Neural cell (in vitro differentiated cells): ENCODE measurements around the gene TRPV5. TPM values are rescaled to one million over a fixed set of nuclear protein-coding genes. Genes with fewer than 3 reads are reported as not detected.

ENCODE experiments used
- H2AFZ ChIP-seq: fragments of 200-600, 300-800 bp; sonication (generic), shearing (Covaris generic); 2 replicates; pipeline ENCODE4 v1.6.0; 2014; ENCODE audit warnings: low read depth, mild to moderate bottlenecking, antibody characterized with exemption, low read length, moderate library complexity
- H3F3A ChIP-seq: fragments of 200-600 bp; shearing (Covaris generic); 2 replicates; pipeline ENCODE4 v1.6.1; 2016; ENCODE audit warnings: mild to moderate bottlenecking, moderate library complexity, mixed read lengths, antibody characterized with exemption, low read length; ENCODE audit not compliant: insufficient read depth, poor library complexity, severe bottlenecking
- H3K27ac ChIP-seq: fragments of 200-600, 300-800 bp; sonication (generic), shearing (Covaris generic); 2 replicates; pipeline ENCODE4 v1.5.1; 2014; ENCODE audit warnings: mild to moderate bottlenecking, low read length, moderate library complexity
- H3K27me3 ChIP-seq: fragments of 300-800, 200-600 bp; sonication (generic), shearing (Covaris generic); 2 replicates; pipeline ENCODE4 v1.6.0; 2014; ENCODE audit warnings: mild to moderate bottlenecking, low read depth, low read length, moderate library complexity; ENCODE audit not compliant: insufficient read depth
- H3K36me3 ChIP-seq: fragments of 300-800, 200-600 bp; sonication (generic), shearing (Covaris generic); 2 replicates; pipeline ENCODE4 v1.5.1; 2014; ENCODE audit warnings: mild to moderate bottlenecking, antibody characterized with exemption, low read length, moderate library complexity; ENCODE audit not compliant: insufficient read depth
- H3K4me2 ChIP-seq: fragments of 300-800, 200-600 bp; sonication (generic), shearing (Covaris generic); 2 replicates; pipeline ENCODE4 v1.6.0; 2014; ENCODE audit warnings: mild to moderate bottlenecking, low read length
- H3K4me3 ChIP-seq: fragments of 300-800, 200-600 bp; sonication (generic), shearing (Covaris generic); 2 replicates; pipeline ENCODE4 v1.5.1; 2014; ENCODE audit warnings: mild to moderate bottlenecking, low read length, moderate library complexity
- H3K79me2 ChIP-seq: fragments of 200-600 bp; shearing (Covaris generic); replicated peaks from 2 replicates; pipeline ENCODE4 v1.6.0; 2014; ENCODE audit warnings: mild to moderate bottlenecking, low read length, moderate library complexity; ENCODE audit not compliant: insufficient read depth
- H3K9ac ChIP-seq: fragments of 300-800, 200-600 bp; sonication (generic), shearing (Covaris generic); 2 replicates; pipeline ENCODE4 v1.6.1; 2016; ENCODE audit warnings: mild to moderate bottlenecking, low read length, mixed read lengths
- H3K9me2 ChIP-seq: fragments of 200-600 bp; shearing (Covaris generic); 2 replicates; pipeline ENCODE4 v1.6.1; 2016; ENCODE audit warnings: mild to moderate bottlenecking, low read length, mixed read lengths; ENCODE audit not compliant: insufficient read depth
- H3K9me3 ChIP-seq: fragments of 200-600, 300-800 bp; sonication (generic), shearing (Covaris generic); 2 replicates; pipeline ENCODE4 v1.6.1; 2016; ENCODE audit warnings: mild to moderate bottlenecking, mixed run types, low read length, moderate library complexity, mixed read lengths
- H4K20me1 ChIP-seq: fragments of 200-600 bp; shearing (Covaris generic); 2 replicates; pipeline ENCODE4 v1.6.1; 2016; ENCODE audit warnings: mild to moderate bottlenecking, mixed run types; ENCODE audit not compliant: insufficient read depth
- EP300 ChIP-seq: fragments of 450-650 bp; conservative IDR thresholded peaks from 2 replicates; pipeline ENCODE4 v1.6.1; 2014; ENCODE audit warnings: antibody characterized with exemption, mild to moderate bottlenecking, moderate library complexity; ENCODE audit not compliant: poor library complexity, severe bottlenecking
- EZH2 ChIP-seq: fragments of 200-600, 300-800 bp; shearing (Covaris generic), sonication (generic); IDR thresholded peaks from 2 replicates; pipeline ENCODE4 v1.6.1; 2014; ENCODE audit warnings: antibody characterized with exemption, low read length, borderline replicate concordance, mild to moderate bottlenecking; ENCODE audit not compliant: insufficient read depth, poor library complexity, severe bottlenecking
- MXI1 ChIP-seq: fragments of 450-650 bp; conservative IDR thresholded peaks from 2 replicates; pipeline ENCODE4 v1.6.1; 2014; ENCODE audit warnings: antibody characterized with exemption, mild to moderate bottlenecking; ENCODE audit not compliant: poor library complexity, severe bottlenecking
- POLR2AphosphoS5 ChIP-seq: IDR thresholded peaks from 2 replicates; pipeline ENCODE4 v1.6.1; 2012
- RAD21 ChIP-seq: fragments of 450-650 bp; conservative IDR thresholded peaks from 2 replicates; pipeline ENCODE4 v1.6.1; 2014; ENCODE audit warnings: antibody characterized with exemption, mild to moderate bottlenecking, moderate library complexity
- REST ChIP-seq: IDR thresholded peaks from 2 replicates; pipeline ENCODE4 v1.6.1; 2012; ENCODE audit warnings: borderline replicate concordance
- SMC3 ChIP-seq: fragments of 450-650 bp; conservative IDR thresholded peaks from 2 replicates; pipeline ENCODE4 v1.6.1; 2014; ENCODE audit warnings: antibody characterized with exemption, mild to moderate bottlenecking, moderate library complexity; ENCODE audit not compliant: poor library complexity
- TAF1 ChIP-seq: IDR thresholded peaks from 2 replicates; pipeline ENCODE4 v1.6.1; 2012; ENCODE audit warnings: low read depth
- polyA plus RNA-seq: library from polyadenylated mRNA; depleted of rRNA; stranded (reverse); fragments of >200 nt; gene quantifications from 2 replicates; pipeline ENCODE4 v1.2.3, GENCODE V29; 2014
- TF ChIP-seq, protein P1 (sequence below): fragments of 450-650 bp; IDR thresholded peaks from 2 replicates; pipeline ENCODE4 v1.5.1; 2014; ENCODE audit warnings: antibody characterized with exemption, mild to moderate bottlenecking, moderate library complexity; ENCODE audit not compliant: poor library complexity, severe bottlenecking

The TRPV5 gene
- polyA plus RNA-seq, 1 donor from 2014 or later, result not detected

DNA sequence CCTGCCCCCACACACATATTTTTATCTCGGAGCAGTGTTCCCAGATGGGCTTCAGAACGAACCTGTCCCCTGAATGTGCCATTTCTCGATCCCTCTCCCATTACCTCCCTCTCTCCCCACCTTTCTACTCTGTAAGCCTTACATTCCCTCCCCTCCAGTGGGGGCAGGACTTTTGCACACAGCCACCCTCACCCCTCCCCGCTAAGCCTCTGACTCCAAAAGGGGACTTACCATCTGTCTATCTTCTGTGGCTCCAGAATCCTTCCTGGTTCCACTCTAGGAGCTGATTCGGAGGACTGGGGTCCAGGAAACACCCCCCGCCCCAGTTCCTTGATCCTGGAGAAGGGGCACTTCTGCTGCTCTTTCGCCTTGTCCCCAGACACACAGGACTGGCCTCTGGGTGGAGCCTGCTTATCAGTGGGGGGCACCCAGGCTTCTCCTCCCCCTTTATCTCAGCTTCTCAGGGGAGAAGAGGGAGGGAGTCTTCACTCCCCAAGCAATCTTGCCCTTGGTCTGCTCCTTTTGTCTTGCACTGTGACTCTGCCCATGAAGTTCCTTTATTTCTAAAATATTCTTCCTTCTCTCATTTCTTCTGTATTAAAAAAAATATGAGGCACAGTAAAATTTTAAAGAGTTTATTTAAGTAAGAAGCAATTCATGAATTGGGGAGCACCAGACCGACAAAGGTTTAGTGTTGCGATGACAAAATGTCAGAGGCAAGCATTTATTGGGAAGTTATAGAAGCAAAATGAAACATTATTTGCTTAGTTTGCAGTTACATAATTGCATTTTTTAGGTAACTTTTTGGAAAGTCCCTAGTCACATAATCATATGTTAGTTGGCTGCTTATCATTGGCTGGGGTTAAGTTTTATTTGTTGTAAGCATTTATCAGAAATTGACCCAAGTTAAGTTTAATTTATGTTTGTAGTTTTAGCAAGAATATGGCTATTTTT, 28.7 kb upstream of the TRPV5 start, which contains the start of gene KEL:
KEL (minus strand) TSS at position 391 of the 954 bp plus-strand sequence; CDS start at position 234, 157 bp downstream.
- Histone ChIP-seq H3K27ac (no peak within 1 kb of the TSS), H2AFZ (no peak within 1 kb of the TSS), H3K4me3 (no peak within 1 kb of the TSS), H3K9me3 (no peaks in the 10 kb centered on the region), H3F3A (no peaks in the 10 kb centered on the region), H3K9ac (no peak within 1 kb of the TSS), H4K20me1 (no peaks in the 10 kb centered on the region), H3K4me2 (no peak within 1 kb of the TSS), H3K9me2 (no peaks in the 10 kb centered on the region), H3K79me2 (no peaks in the 10 kb centered on the region), H3K36me3 (no peaks in the 10 kb centered on the region), H3K27me3 (peaks cover 6% of the 10 kb centered on the region)
- TF ChIP-seq REST (no peak), EP300 (no peak), MXI1 (no peak), TAF1 (no peak), POLR2AphosphoS5 (no peak), EZH2 (no peak), SMC3 (no peak), RAD21 (no peak)
- TF ChIP-seq, protein P1, sequence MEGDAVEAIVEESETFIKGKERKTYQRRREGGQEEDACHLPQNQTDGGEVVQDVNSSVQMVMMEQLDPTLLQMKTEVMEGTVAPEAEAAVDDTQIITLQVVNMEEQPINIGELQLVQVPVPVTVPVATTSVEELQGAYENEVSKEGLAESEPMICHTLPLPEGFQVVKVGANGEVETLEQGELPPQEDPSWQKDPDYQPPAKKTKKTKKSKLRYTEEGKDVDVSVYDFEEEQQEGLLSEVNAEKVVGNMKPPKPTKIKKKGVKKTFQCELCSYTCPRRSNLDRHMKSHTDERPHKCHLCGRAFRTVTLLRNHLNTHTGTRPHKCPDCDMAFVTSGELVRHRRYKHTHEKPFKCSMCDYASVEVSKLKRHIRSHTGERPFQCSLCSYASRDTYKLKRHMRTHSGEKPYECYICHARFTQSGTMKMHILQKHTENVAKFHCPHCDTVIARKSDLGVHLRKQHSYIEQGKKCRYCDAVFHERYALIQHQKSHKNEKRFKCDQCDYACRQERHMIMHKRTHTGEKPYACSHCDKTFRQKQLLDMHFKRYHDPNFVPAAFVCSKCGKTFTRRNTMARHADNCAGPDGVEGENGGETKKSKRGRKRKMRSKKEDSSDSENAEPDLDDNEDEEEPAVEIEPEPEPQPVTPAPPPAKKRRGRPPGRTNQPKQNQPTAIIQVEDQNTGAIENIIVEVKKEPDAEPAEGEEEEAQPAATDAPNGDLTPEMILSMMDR, result no peak

DNA sequence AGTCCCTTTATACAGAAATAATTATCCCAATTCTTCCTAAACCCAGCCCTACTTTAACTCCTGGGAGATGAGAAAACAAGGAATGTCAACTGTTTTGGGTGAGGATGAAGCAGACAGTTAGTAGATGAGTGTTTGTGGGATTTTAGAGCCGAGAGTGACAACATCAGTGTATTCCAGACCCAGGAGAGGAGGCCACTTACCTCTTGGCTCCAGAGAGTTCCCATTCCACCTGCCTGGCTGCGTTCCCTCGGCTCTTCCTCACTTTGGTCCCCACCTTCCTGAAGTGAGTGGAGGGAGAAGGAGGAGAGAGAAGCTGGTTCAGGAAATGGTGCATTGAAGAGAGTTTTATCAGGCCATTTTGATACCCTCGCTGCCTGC, 28.0 kb upstream of the TRPV5 start:
- Histone ChIP-seq H2AFZ (no peak overlapping the region), H3K27me3 (peaks cover 6% of the 10 kb centered on the region), H3K9me3 (no peaks in the 10 kb centered on the region), H3K9ac (no peak overlapping the region), H3F3A (no peaks in the 10 kb centered on the region), H3K36me3 (no peaks in the 10 kb centered on the region), H3K27ac (no peak overlapping the region), H3K4me3 (no peak overlapping the region), H3K9me2 (no peaks in the 10 kb centered on the region), H3K79me2 (no peaks in the 10 kb centered on the region), H4K20me1 (no peaks in the 10 kb centered on the region), H3K4me2 (no peak overlapping the region)
- TF ChIP-seq RAD21, result no peak
- TF ChIP-seq SMC3, result no peak
- TF ChIP-seq MXI1, result no peak
- no peak for TF ChIP-seq EZH2
- no peak for TF ChIP-seq REST
- TF ChIP-seq TAF1, result no peak
- TF ChIP-seq, protein P1, result no peak
